Activated T-cell treated with anti-CD3 and anti-CD28 coated beads, Interleukin-2, amount 50 U/mL, for 72 hours (primary cell): ENCODE results near the gene ARFGAP1. TPM values are rescaled to one million over a fixed set of nuclear protein-coding genes. Genes with fewer than 3 reads are reported as not detected.
"Not testable (repeated sequence)": the region's sequence is repeated elsewhere in the genome, so short reads cannot be mapped to it uniquely, and the experiment has no call there.

ENCODE experiments used
- ATAC-seq, 2 donors: fragments of 150-1000 bp; cut with Tn5 transposase; replicated peaks in 1 of 2; 2 replicates each; pipeline ENCODE4 v1.10.0; 2021; ENCODE audit warnings: moderate library complexity in 2 of 2, mild to moderate bottlenecking in 1 of 2
- DNase-seq, 2 donors: peaks; one replicate each; pipeline ENCODE4 v3.0.0; 2021 to 2022; ENCODE audit warnings: mixed read lengths in 1 of 2
- H3K27ac Mint-ChIP-seq: one replicate; pipeline ENCODE4 v1.8.0; 2022; ENCODE audit warnings: mild to moderate bottlenecking, moderate library complexity, mixed read lengths
- H3K27me3 Mint-ChIP-seq: one replicate; pipeline ENCODE4 v1.8.0; 2022; ENCODE audit warnings: low read depth, mixed read lengths
- H3K36me3 Mint-ChIP-seq, 2 donors: one replicate each; pipeline ENCODE4 v1.8.0; 2022; ENCODE audit warnings: mixed read lengths in 2 of 2, mild to moderate bottlenecking in 1 of 2; ENCODE audit not compliant: insufficient read depth in 2 of 2
- H3K4me1 Mint-ChIP-seq: one replicate; pipeline ENCODE4 v1.8.0; 2022; ENCODE audit warnings: low read depth, mixed read lengths
- H3K4me3 Mint-ChIP-seq, 2 donors: one replicate each; pipeline ENCODE4 v1.8.0; 2022; ENCODE audit warnings: mild to moderate bottlenecking in 2 of 2, mixed read lengths in 2 of 2, moderate library complexity in 2 of 2
- H3K9me3 Mint-ChIP-seq, 2 donors: one replicate each; pipeline ENCODE4 v1.8.0; 2022; ENCODE audit warnings: mixed read lengths in 2 of 2
- total RNA-seq, 2 donors: library from RNA; stranded (reverse); gene quantifications; one replicate each; pipeline ENCODE4 v1.2.3, GENCODE V29; 2022

Gene ARFGAP1
- total RNA-seq, 2 donors from 2014 or later = 75.8 to 76.6 TPM

DNA sequence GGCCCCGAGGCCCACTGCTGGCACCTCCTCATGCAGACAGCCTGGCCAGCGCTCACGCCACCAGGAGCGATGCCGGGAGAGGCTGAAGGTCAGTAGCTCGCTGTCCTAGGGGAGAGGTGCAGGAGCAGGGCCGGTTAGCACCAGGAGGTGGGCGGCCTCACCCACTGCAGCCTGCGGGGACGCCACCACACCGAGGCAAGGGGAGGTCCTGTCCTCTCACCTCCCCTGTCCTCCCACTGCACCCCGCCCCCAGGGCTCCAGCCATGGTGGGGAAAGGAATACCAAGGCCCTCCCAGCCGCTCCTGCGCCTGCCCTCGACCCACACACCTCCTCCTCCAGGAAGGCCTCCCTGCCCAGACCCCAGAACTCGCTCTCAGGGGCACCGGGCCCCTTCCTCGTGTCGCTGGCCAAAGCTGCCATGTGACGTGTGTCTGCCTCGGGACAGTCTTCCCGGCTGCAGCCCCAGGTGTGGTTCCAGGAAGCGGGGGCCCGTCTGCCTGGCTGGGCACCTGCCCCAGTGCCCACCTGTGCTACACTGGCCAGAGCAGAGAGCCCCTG is 24.9 kb upstream of the ARFGAP1 start:
- ATAC-seq (no peak), DNase-seq (no peak)
- H3K27ac Mint-ChIP-seq = no peak overlapping the region
- no peaks in the 10 kb centered on the region for H3K36me3 Mint-ChIP-seq
- no peak overlapping the region for H3K4me3 Mint-ChIP-seq
- peaks cover 36% of the 10 kb centered on the region for H3K27me3 Mint-ChIP-seq
- H3K4me1 Mint-ChIP-seq = peaks cover under 1% of the 10 kb centered on the region
- H3K9me3 Mint-ChIP-seq = no peaks in the 10 kb centered on the region

GRCh38 chr20:63248835-63249591 is 23.6 kb upstream of the ARFGAP1 start:
- no peaks in the 10 kb centered on the region for H3K9me3 Mint-ChIP-seq
- peaks cover 42% of the 10 kb centered on the region for H3K27me3 Mint-ChIP-seq
- no peak overlapping the region for H3K27ac Mint-ChIP-seq
- peaks cover 6% of the 10 kb centered on the region for H3K4me1 Mint-ChIP-seq
- H3K4me3 Mint-ChIP-seq = no peak overlapping the region
- ATAC-seq (no peak), DNase-seq (no peak)
- no peaks in the 10 kb centered on the region for H3K36me3 Mint-ChIP-seq

GRCh38 chr20:63249891-63250290 is 22.7 kb upstream of the ARFGAP1 start:
- no peak for ATAC-seq
- H3K4me3 Mint-ChIP-seq = no peak overlapping the region
- H3K27ac Mint-ChIP-seq = no peak overlapping the region
- peaks cover 46% of the 10 kb centered on the region for H3K27me3 Mint-ChIP-seq
- H3K36me3 Mint-ChIP-seq = no peaks in the 10 kb centered on the region
- no peak for DNase-seq
- H3K9me3 Mint-ChIP-seq = no peaks in the 10 kb centered on the region
- H3K4me1 Mint-ChIP-seq = peaks cover 6% of the 10 kb centered on the region

DNA sequence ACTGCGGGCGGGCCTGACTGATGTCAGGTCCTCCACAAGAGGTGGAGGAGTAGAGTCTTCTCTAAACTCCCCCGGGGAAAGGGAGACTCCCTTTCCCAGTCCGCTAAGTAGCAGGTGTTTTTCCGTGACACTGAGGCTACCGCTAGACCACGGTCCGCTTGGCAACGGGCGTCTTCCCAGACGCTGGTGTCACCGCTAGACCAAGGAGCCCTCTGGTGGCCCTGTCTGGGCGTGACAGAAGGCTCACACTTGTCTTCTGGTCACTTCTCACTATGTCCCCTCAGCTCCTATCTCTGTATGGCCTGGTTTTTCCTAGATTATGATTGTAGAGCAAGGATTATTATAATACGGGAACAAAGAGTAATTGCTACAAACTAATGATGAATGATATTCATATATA is 21.3 kb upstream of the ARFGAP1 start:
- H3K27ac Mint-ChIP-seq, H3K36me3 Mint-ChIP-seq, H3K4me1 Mint-ChIP-seq, DNase-seq, ATAC-seq, H3K4me3 Mint-ChIP-seq, H3K9me3 Mint-ChIP-seq: not testable (repeated sequence)
- peaks cover 54% of the 10 kb centered on the region for H3K27me3 Mint-ChIP-seq

- Mint-ChIP-seq H3K4me1 (peaks cover 6% of the 10 kb centered on the region), H3K36me3 (no peaks in the 10 kb centered on the region), H3K9me3 (no peaks in the 10 kb centered on the region), H3K27ac (no peak overlapping the region), H3K4me3 (no peak overlapping the region), H3K27me3 (peaks cover 64% of the 10 kb centered on the region)
- DNase-seq (no peak), ATAC-seq (no peak)
Observed at GRCh38 chr20:63252284-63252711, 20.3 kb upstream of the ARFGAP1 start.

DNA sequence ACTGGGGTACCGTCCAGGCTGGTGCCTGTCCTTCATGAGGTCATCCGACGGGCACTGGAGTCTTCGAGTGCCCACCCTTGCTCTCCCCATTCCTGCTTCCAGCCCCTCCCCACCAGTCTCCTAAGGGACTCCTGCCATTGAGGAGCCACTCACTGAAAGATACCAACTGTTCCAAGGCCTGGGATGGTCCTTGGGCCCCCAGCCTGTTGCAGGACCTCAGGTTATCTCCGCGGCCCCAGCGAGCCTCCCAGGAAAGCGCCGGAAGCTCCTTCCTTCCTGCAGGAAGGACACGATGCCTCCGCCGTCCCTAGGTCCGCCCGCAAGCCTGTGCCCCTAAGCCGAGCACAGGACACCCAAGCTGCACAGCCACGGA is 19.6 kb upstream of the ARFGAP1 start:
- ATAC-seq = no peak

GRCh38 chr20:63253438-63254231 is 19.0 kb upstream of the ARFGAP1 start:
- DNase-seq (no peak), ATAC-seq (no peak)
- H3K27me3 Mint-ChIP-seq = peaks cover 66% of the 10 kb centered on the region
- no peak overlapping the region for H3K27ac Mint-ChIP-seq
- H3K9me3 Mint-ChIP-seq = no peaks in the 10 kb centered on the region
- peaks cover 6% of the 10 kb centered on the region for H3K4me1 Mint-ChIP-seq
- H3K4me3 Mint-ChIP-seq = peak overlapping the region in 1 of 2 donors; percentile 40
- no peaks in the 10 kb centered on the region for H3K36me3 Mint-ChIP-seq

More for the DNA sequence above, 19.6 kb upstream of the ARFGAP1 start:
- DNase-seq = no peak
- H3K4me1 Mint-ChIP-seq = peaks cover 6% of the 10 kb centered on the region
- no peak overlapping the region for H3K27ac Mint-ChIP-seq
- no peaks in the 10 kb centered on the region for H3K36me3 Mint-ChIP-seq
- H3K9me3 Mint-ChIP-seq = no peaks in the 10 kb centered on the region
- peaks cover 70% of the 10 kb centered on the region for H3K27me3 Mint-ChIP-seq
- H3K4me3 Mint-ChIP-seq = peak overlapping the region in 1 of 2 donors; percentile 40

- H3K4me1 Mint-ChIP-seq = peaks cover 6% of the 10 kb centered on the region
- no peaks in the 10 kb centered on the region for H3K36me3 Mint-ChIP-seq
- no peak within 1 kb of the TSS for H3K27ac Mint-ChIP-seq
- ATAC-seq = no peak
- no peaks in the 10 kb centered on the region for H3K9me3 Mint-ChIP-seq
- DNase-seq = no peak
- peak within 1 kb of the TSS; percentile 38 to 54 for H3K4me3 Mint-ChIP-seq
- peaks cover 63% of the 10 kb centered on the region for H3K27me3 Mint-ChIP-seq
Observed at GRCh38 chr20:63254232-63254605, 18.4 kb upstream of the ARFGAP1 start, which contains the start of gene NKAIN4. TSS of gene NKAIN4 (minus strand) at chr20:63254463. CDS start at chr20:63254450, 13 bp downstream.

- Mint-ChIP-seq H3K27me3 (peaks cover 58% of the 10 kb centered on the region), H3K36me3 (no peaks in the 10 kb centered on the region), H3K4me1 (peaks cover 6% of the 10 kb centered on the region), H3K27ac (no peak overlapping the region), H3K4me3 (peak overlapping the region; percentile 38 to 54), H3K9me3 (no peaks in the 10 kb centered on the region)
- ATAC-seq (no peak), DNase-seq (no peak)
Observed at GRCh38 chr20:63254606-63255384, 17.8 kb upstream of the ARFGAP1 start.

DNA sequence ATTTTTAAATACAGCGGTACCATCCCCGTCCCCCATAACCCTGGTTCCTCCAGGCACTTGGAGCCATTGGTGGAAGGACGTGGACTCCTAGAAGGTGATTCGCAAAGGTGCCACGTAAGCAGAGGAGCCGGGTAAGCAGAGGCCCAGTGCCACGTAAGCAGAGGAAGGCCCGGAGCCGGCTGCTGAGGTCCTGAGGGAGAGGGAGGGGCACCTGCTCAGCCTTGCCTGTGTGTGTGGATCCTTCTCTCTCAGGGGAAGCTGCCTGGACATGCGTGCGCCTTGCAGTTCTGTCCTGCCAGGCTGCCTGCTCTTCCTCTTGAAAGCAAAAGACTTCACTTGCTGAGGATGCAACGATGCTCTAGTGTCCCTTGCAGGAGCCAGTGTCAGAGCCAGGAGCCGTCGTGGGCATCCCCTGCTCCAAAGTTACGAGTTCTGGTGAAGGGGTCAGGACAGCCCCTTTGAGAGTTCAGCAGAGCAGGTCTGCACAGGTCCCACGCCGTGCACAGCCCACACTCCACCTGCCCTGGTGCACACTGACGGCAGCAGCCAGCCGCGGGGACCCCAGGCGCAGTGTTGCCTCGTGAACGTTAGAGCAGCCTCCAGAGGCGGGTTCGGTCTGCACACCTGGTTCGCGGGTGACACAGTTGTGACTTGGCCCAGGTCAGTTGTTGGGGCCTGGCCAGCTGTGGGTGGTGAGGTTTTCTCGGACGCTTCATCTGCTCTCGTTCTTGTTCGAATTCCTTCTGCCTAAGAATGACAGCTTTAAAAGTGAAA is 16.5 kb upstream of the ARFGAP1 start:
- no peak for ATAC-seq
- peaks cover 6% of the 10 kb centered on the region for H3K4me1 Mint-ChIP-seq
- DNase-seq = no peak
- H3K27me3 Mint-ChIP-seq = peaks cover 50% of the 10 kb centered on the region
- H3K27ac Mint-ChIP-seq = no peak overlapping the region
- H3K36me3 Mint-ChIP-seq = no peaks in the 10 kb centered on the region
- H3K4me3 Mint-ChIP-seq = no peak overlapping the region
- H3K9me3 Mint-ChIP-seq = no peaks in the 10 kb centered on the region

DNA sequence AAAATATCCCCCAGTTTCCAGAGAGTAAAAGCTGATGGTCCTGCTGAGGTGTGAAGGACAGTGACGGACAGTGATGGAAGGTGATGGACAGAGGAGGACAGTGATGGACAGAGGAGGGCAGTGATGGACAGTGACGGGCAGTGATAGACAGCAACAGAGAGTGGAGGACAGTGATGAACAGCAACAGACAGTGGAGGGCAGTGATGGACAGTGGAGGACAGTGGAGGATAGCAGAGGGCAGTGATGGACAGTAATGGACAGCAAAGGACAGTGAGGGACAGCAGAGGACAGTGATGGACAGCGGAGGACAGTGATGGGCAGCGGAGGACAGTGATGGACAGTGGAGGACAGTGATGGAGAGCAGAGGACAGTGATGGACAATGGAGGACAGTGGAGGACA is 15.7 kb upstream of the ARFGAP1 start:
- DNase-seq = no peak
- ATAC-seq = no peak
- no peak overlapping the region for H3K4me3 Mint-ChIP-seq
- no peak overlapping the region for H3K27ac Mint-ChIP-seq
- no peaks in the 10 kb centered on the region for H3K36me3 Mint-ChIP-seq
- peaks cover 6% of the 10 kb centered on the region for H3K4me1 Mint-ChIP-seq
- peaks cover 46% of the 10 kb centered on the region for H3K27me3 Mint-ChIP-seq
- H3K9me3 Mint-ChIP-seq = no peaks in the 10 kb centered on the region

GRCh38 chr20:63257629-63258028 is 15.0 kb upstream of the ARFGAP1 start:
- DNase-seq (no peak), ATAC-seq (no peak)
- no peaks in the 10 kb centered on the region for H3K9me3 Mint-ChIP-seq
- peaks cover 6% of the 10 kb centered on the region for H3K4me1 Mint-ChIP-seq
- no peaks in the 10 kb centered on the region for H3K36me3 Mint-ChIP-seq
- H3K27me3 Mint-ChIP-seq = peaks cover 48% of the 10 kb centered on the region
- no peak overlapping the region for H3K27ac Mint-ChIP-seq
- H3K4me3 Mint-ChIP-seq = no peak overlapping the region
